Measurements from ENCODE around the gene UVSSA.
"Not testable (repeated sequence)": the region's sequence is repeated elsewhere in the genome, so short reads cannot be mapped to it uniquely, and the experiment has no call there.

UVSSA gene

GRCh38 chr4:1416051-1416947 is 69.3 kb downstream of the UVSSA start:
- no peak for DNase-seq

GRCh38 chr4:1416948-1417260 is 69.9 kb downstream of the UVSSA start:
- no peak for DNase-seq

- DNase-seq, result no peak
These were observed 70.7 kb downstream of the UVSSA start for GRCh38 chr4:1417522-1418390.

- no peak for DNase-seq
These were observed 71.7 kb downstream of the UVSSA start for GRCh38 chr4:1418494-1419285.

- no peak for DNase-seq
These were observed 72.7 kb downstream of the UVSSA start for GRCh38 chr4:1419708-1420107.

- DNase-seq, result no peak
These were observed 74.6 kb downstream of the UVSSA start for GRCh38 chr4:1421657-1422056.

GRCh38 chr4:1427010-1427409 is 80.0 kb downstream of the UVSSA start:
- no peak for DNase-seq

- DNase-seq, result not testable (repeated sequence)
These were observed 96.7 kb downstream of the UVSSA start for GRCh38 chr4:1443688-1444172.

All from amygdala (tissue), 56 donors.